Neural cell (in vitro differentiated cells): ENCODE data around the gene PRODH. TPM values are rescaled to one million over a fixed set of nuclear protein-coding genes. Genes with fewer than 3 reads are reported as not detected.
"Not testable (repeated sequence)": the region's sequence is repeated elsewhere in the genome, so short reads cannot be mapped to it uniquely, and the experiment has no call there.

ENCODE experiments used
- H2AFZ ChIP-seq: fragments of 200-600, 300-800 bp; sonication (generic), shearing (Covaris generic); 2 replicates; pipeline ENCODE4 v1.6.0; 2014; ENCODE audit warnings: low read depth, mild to moderate bottlenecking, antibody characterized with exemption, low read length, moderate library complexity
- H3F3A ChIP-seq: fragments of 200-600 bp; shearing (Covaris generic); 2 replicates; pipeline ENCODE4 v1.6.1; 2016; ENCODE audit warnings: mild to moderate bottlenecking, moderate library complexity, mixed read lengths, antibody characterized with exemption, low read length; ENCODE audit not compliant: insufficient read depth, poor library complexity, severe bottlenecking
- H3K27ac ChIP-seq: fragments of 200-600, 300-800 bp; sonication (generic), shearing (Covaris generic); 2 replicates; pipeline ENCODE4 v1.5.1; 2014; ENCODE audit warnings: mild to moderate bottlenecking, low read length, moderate library complexity
- H3K27me3 ChIP-seq: fragments of 300-800, 200-600 bp; sonication (generic), shearing (Covaris generic); 2 replicates; pipeline ENCODE4 v1.6.0; 2014; ENCODE audit warnings: mild to moderate bottlenecking, low read depth, low read length, moderate library complexity; ENCODE audit not compliant: insufficient read depth
- H3K36me3 ChIP-seq: fragments of 300-800, 200-600 bp; sonication (generic), shearing (Covaris generic); 2 replicates; pipeline ENCODE4 v1.5.1; 2014; ENCODE audit warnings: mild to moderate bottlenecking, antibody characterized with exemption, low read length, moderate library complexity; ENCODE audit not compliant: insufficient read depth
- H3K4me2 ChIP-seq: fragments of 300-800, 200-600 bp; sonication (generic), shearing (Covaris generic); 2 replicates; pipeline ENCODE4 v1.6.0; 2014; ENCODE audit warnings: mild to moderate bottlenecking, low read length
- H3K4me3 ChIP-seq: fragments of 300-800, 200-600 bp; sonication (generic), shearing (Covaris generic); 2 replicates; pipeline ENCODE4 v1.5.1; 2014; ENCODE audit warnings: mild to moderate bottlenecking, low read length, moderate library complexity
- H3K79me2 ChIP-seq: fragments of 200-600 bp; shearing (Covaris generic); replicated peaks from 2 replicates; pipeline ENCODE4 v1.6.0; 2014; ENCODE audit warnings: mild to moderate bottlenecking, low read length, moderate library complexity; ENCODE audit not compliant: insufficient read depth
- H3K9ac ChIP-seq: fragments of 300-800, 200-600 bp; sonication (generic), shearing (Covaris generic); 2 replicates; pipeline ENCODE4 v1.6.1; 2016; ENCODE audit warnings: mild to moderate bottlenecking, low read length, mixed read lengths
- H3K9me2 ChIP-seq: fragments of 200-600 bp; shearing (Covaris generic); 2 replicates; pipeline ENCODE4 v1.6.1; 2016; ENCODE audit warnings: mild to moderate bottlenecking, low read length, mixed read lengths; ENCODE audit not compliant: insufficient read depth
- H3K9me3 ChIP-seq: fragments of 200-600, 300-800 bp; sonication (generic), shearing (Covaris generic); 2 replicates; pipeline ENCODE4 v1.6.1; 2016; ENCODE audit warnings: mild to moderate bottlenecking, mixed run types, low read length, moderate library complexity, mixed read lengths
- H4K20me1 ChIP-seq: fragments of 200-600 bp; shearing (Covaris generic); 2 replicates; pipeline ENCODE4 v1.6.1; 2016; ENCODE audit warnings: mild to moderate bottlenecking, mixed run types; ENCODE audit not compliant: insufficient read depth
- EP300 ChIP-seq: fragments of 450-650 bp; conservative IDR thresholded peaks from 2 replicates; pipeline ENCODE4 v1.6.1; 2014; ENCODE audit warnings: antibody characterized with exemption, mild to moderate bottlenecking, moderate library complexity; ENCODE audit not compliant: poor library complexity, severe bottlenecking
- EZH2 ChIP-seq: fragments of 200-600, 300-800 bp; shearing (Covaris generic), sonication (generic); IDR thresholded peaks from 2 replicates; pipeline ENCODE4 v1.6.1; 2014; ENCODE audit warnings: antibody characterized with exemption, low read length, borderline replicate concordance, mild to moderate bottlenecking; ENCODE audit not compliant: insufficient read depth, poor library complexity, severe bottlenecking
- MXI1 ChIP-seq: fragments of 450-650 bp; conservative IDR thresholded peaks from 2 replicates; pipeline ENCODE4 v1.6.1; 2014; ENCODE audit warnings: antibody characterized with exemption, mild to moderate bottlenecking; ENCODE audit not compliant: poor library complexity, severe bottlenecking
- POLR2AphosphoS5 ChIP-seq: IDR thresholded peaks from 2 replicates; pipeline ENCODE4 v1.6.1; 2012
- RAD21 ChIP-seq: fragments of 450-650 bp; conservative IDR thresholded peaks from 2 replicates; pipeline ENCODE4 v1.6.1; 2014; ENCODE audit warnings: antibody characterized with exemption, mild to moderate bottlenecking, moderate library complexity
- SMC3 ChIP-seq: fragments of 450-650 bp; conservative IDR thresholded peaks from 2 replicates; pipeline ENCODE4 v1.6.1; 2014; ENCODE audit warnings: antibody characterized with exemption, mild to moderate bottlenecking, moderate library complexity; ENCODE audit not compliant: poor library complexity
- TAF1 ChIP-seq: IDR thresholded peaks from 2 replicates; pipeline ENCODE4 v1.6.1; 2012; ENCODE audit warnings: low read depth
- polyA plus RNA-seq: library from polyadenylated mRNA; depleted of rRNA; stranded (reverse); fragments of >200 nt; gene quantifications from 2 replicates; pipeline ENCODE4 v1.2.3, GENCODE V29; 2014
- TF ChIP-seq, protein P1 (sequence below): IDR thresholded peaks from 2 replicates; pipeline ENCODE4 v1.6.1; 2012; ENCODE audit warnings: borderline replicate concordance
- TF ChIP-seq, protein P2 (sequence below): fragments of 450-650 bp; IDR thresholded peaks from 2 replicates; pipeline ENCODE4 v1.5.1; 2014; ENCODE audit warnings: antibody characterized with exemption, mild to moderate bottlenecking, moderate library complexity; ENCODE audit not compliant: poor library complexity, severe bottlenecking

PRODH gene
- polyA plus RNA-seq, 1 donor from 2014 or later, result 0.31 TPM

DNA sequence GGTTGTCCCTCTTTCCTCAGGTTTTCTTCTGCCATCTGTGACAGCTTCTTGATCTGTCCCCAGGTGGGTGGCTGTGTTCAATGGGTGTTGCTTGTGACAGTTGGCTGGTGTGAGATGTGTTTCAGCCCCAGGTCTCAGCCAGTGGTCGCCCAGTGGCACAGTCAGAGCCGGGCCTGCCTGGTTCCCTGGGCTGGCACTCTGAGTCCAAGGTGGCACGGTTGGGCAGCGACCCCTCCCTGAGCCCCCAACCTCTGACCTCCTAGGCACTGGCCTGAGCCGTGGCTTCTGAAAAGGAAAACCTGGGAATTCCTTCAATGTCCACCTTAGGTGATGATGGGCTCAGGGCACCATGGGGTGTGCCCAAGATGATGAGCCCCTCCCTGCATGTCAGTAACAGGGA lies 14.0 kb upstream of the PRODH start:
- TF ChIP-seq POLR2AphosphoS5 (no peak), EP300 (no peak), SMC3 (no peak), EZH2 (no peak), TAF1 (no peak), MXI1 (no peak), RAD21 (no peak)
- TF ChIP-seq, protein P1, sequence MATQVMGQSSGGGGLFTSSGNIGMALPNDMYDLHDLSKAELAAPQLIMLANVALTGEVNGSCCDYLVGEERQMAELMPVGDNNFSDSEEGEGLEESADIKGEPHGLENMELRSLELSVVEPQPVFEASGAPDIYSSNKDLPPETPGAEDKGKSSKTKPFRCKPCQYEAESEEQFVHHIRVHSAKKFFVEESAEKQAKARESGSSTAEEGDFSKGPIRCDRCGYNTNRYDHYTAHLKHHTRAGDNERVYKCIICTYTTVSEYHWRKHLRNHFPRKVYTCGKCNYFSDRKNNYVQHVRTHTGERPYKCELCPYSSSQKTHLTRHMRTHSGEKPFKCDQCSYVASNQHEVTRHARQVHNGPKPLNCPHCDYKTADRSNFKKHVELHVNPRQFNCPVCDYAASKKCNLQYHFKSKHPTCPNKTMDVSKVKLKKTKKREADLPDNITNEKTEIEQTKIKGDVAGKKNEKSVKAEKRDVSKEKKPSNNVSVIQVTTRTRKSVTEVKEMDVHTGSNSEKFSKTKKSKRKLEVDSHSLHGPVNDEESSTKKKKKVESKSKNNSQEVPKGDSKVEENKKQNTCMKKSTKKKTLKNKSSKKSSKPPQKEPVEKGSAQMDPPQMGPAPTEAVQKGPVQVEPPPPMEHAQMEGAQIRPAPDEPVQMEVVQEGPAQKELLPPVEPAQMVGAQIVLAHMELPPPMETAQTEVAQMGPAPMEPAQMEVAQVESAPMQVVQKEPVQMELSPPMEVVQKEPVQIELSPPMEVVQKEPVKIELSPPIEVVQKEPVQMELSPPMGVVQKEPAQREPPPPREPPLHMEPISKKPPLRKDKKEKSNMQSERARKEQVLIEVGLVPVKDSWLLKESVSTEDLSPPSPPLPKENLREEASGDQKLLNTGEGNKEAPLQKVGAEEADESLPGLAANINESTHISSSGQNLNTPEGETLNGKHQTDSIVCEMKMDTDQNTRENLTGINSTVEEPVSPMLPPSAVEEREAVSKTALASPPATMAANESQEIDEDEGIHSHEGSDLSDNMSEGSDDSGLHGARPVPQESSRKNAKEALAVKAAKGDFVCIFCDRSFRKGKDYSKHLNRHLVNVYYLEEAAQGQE, result no peak
- TF ChIP-seq, protein P2, sequence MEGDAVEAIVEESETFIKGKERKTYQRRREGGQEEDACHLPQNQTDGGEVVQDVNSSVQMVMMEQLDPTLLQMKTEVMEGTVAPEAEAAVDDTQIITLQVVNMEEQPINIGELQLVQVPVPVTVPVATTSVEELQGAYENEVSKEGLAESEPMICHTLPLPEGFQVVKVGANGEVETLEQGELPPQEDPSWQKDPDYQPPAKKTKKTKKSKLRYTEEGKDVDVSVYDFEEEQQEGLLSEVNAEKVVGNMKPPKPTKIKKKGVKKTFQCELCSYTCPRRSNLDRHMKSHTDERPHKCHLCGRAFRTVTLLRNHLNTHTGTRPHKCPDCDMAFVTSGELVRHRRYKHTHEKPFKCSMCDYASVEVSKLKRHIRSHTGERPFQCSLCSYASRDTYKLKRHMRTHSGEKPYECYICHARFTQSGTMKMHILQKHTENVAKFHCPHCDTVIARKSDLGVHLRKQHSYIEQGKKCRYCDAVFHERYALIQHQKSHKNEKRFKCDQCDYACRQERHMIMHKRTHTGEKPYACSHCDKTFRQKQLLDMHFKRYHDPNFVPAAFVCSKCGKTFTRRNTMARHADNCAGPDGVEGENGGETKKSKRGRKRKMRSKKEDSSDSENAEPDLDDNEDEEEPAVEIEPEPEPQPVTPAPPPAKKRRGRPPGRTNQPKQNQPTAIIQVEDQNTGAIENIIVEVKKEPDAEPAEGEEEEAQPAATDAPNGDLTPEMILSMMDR, result no peak
- H3K9ac ChIP-seq, result no peak overlapping the region
- H3K9me2 ChIP-seq, result no peaks in the 10 kb centered on the region
- no peak overlapping the region for H2AFZ ChIP-seq
- no peaks in the 10 kb centered on the region for H3F3A ChIP-seq
- no peaks in the 10 kb centered on the region for H4K20me1 ChIP-seq
- no peaks in the 10 kb centered on the region for H3K9me3 ChIP-seq
- H3K79me2 ChIP-seq, result no peaks in the 10 kb centered on the region
- H3K27me3 ChIP-seq, result no peaks in the 10 kb centered on the region
- no peak overlapping the region for H3K27ac ChIP-seq
- H3K4me2 ChIP-seq, result no peak overlapping the region
- H3K4me3 ChIP-seq, result no peak overlapping the region
- no peaks in the 10 kb centered on the region for H3K36me3 ChIP-seq

DNA sequence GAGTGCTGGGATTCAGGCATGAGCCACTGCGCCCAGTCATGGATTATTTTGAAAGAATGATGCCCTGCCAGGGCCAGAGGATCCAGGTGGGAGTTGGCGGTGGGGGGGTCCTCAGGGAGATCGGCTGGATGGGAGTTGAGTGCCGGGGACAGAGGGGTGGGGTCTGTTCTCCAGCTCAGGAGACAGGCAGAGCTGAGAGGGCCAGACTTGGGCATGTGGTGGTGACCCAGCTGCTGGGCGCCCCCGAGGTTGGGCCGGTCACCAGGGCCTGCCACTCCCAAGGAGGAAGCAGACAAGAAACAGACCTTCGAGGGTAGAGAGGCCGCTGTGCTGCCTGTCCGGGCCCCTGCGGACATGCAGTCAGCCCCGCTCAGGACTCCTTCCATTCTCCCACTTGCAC lies 11.8 kb upstream of the PRODH start:
- Histone ChIP-seq H3K4me3 (peak overlapping the region; percentile 31), H3K27ac (peak overlapping the region; percentile 49), H4K20me1 (no peaks in the 10 kb centered on the region)

DNA sequence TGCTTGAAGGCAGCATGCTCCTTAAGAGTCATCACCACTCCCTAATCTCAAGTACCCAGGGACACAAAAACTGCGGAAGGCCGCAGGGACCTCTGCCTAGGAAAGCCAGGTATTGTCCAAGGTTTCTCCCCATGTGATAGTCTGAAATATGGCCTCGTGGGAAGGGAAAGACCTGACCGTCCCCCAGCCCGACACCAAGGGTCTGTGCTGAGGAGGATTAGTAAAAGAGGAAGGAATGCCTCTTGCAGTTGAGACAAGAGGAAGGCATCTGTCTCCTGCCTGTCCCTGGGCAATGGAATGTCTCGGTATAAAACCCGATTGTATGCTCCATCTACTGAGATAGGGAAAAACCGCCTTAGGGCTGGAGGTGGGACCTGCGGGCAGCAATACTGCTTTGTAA lies 11.0 kb upstream of the PRODH start:
- not testable (repeated sequence) for H3K4me3 ChIP-seq, H3K27me3 ChIP-seq, H3K79me2 ChIP-seq, H2AFZ ChIP-seq, H3K4me2 ChIP-seq, H3F3A ChIP-seq, H3K9me2 ChIP-seq, H3K36me3 ChIP-seq, H3K9ac ChIP-seq, H4K20me1 ChIP-seq, H3K9me3 ChIP-seq, H3K27ac ChIP-seq

More for the DNA sequence above, 11.8 kb upstream of the PRODH start:
- H3K9me2 ChIP-seq, result no peaks in the 10 kb centered on the region
- TF ChIP-seq EP300 (no peak), SMC3 (no peak)
- H3K79me2 ChIP-seq, result no peaks in the 10 kb centered on the region
- no peak overlapping the region for H3K9ac ChIP-seq
- H3K4me2 ChIP-seq, result no peak overlapping the region
- no peaks in the 10 kb centered on the region for H3K9me3 ChIP-seq
- no peaks in the 10 kb centered on the region for H3K27me3 ChIP-seq
- no peaks in the 10 kb centered on the region for H3F3A ChIP-seq
- H3K36me3 ChIP-seq, result no peaks in the 10 kb centered on the region
- H2AFZ ChIP-seq, result no peak overlapping the region

DNA sequence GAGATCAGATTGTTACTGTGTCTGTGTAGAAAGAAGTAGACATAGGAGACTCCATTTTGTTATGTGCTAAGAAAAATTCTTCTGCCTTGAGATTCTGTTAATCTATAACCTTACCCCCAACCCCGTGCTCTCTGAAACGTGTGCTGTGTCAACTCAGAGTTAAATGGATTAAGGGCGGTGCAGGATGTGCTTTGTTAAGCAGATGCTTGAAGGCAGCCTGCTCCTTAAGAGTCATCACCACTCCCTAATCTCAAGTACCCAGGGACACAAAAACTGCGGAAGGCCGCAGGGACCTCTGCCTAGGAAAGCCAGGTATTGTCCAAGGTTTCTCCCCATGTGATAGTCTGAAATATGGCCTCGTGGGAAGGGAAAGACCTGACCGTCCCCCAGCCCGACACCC lies 2.6 kb upstream of the PRODH start:
- H3K4me3 ChIP-seq, H3K9ac ChIP-seq, H3K79me2 ChIP-seq, H3K36me3 ChIP-seq, H3F3A ChIP-seq, H2AFZ ChIP-seq, H3K9me3 ChIP-seq, H3K9me2 ChIP-seq, H3K27ac ChIP-seq, H3K4me2 ChIP-seq, H3K27me3 ChIP-seq, H4K20me1 ChIP-seq: not testable (repeated sequence)

DNA sequence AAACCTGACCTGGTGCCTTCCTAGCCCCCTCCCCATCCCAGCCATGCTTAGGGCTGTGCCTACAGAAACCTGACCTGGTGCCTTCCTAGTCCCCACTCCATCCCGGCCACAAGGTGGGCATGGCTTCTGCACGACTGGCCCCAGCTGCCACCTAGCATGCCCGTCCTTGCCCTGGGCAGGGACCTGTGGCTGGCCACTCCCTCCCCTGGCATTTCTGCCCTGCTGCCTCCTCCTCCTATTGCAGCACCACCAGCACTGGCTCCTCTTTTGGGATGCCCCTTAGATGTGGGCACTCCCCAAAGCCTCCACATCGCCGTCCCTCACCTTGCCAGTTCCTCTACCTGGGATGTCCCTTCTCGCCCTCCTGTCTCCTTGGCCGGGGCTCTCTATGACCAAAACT lies 1.4 kb downstream of the PRODH start:
- not testable (repeated sequence) for H3K9me3 ChIP-seq, H3K9me2 ChIP-seq, H3K36me3 ChIP-seq, H3K27me3 ChIP-seq, H3K9ac ChIP-seq, H4K20me1 ChIP-seq, H3K4me2 ChIP-seq, H3K4me3 ChIP-seq, H3F3A ChIP-seq, H2AFZ ChIP-seq, H3K79me2 ChIP-seq, H3K27ac ChIP-seq
